GM12865 (cell line): ENCODE measurements around the gene GALNT10.

Source experiments
- DNase-seq: peaks from one replicate; pipeline ENCODE4 v3.0.0; 2010; ENCODE audit warnings: low read depth
- H3K4me3 ChIP-seq: 2 replicates; pipeline ENCODE4 v1.5.1; 2011; ENCODE audit warnings: mild to moderate bottlenecking, low read depth, low read length, control low read depth
- CTCF ChIP-seq: IDR thresholded peaks from 2 replicates; pipeline ENCODE4 v1.5.1; 2011; ENCODE audit warnings: low read length, control low read depth, low read depth, inconsistent platforms; ENCODE audit not compliant: insufficient read depth; ENCODE audit errors: missing control alignments

The GALNT10 gene

GRCh38 chr5:154435226-154435625, 244.7 kb downstream of the GALNT10 start:
- H3K4me3 ChIP-seq, result no peak overlapping the region
- no peak for DNase-seq
- no peak for TF ChIP-seq CTCF

GRCh38 chr5:154437281-154437965, 246.9 kb downstream of the GALNT10 start:
- no peak for DNase-seq
- no peak overlapping the region for H3K4me3 ChIP-seq
- no peak for TF ChIP-seq CTCF

GRCh38 chr5:154440540-154440939, 250.0 kb downstream of the GALNT10 start:
- DNase-seq, result no peak
- TF ChIP-seq CTCF, result no peak

GRCh38 chr5:154442801-154443200, 252.3 kb downstream of the GALNT10 start:
- no peak for TF ChIP-seq CTCF
- DNase-seq, result no peak
- H3K4me3 ChIP-seq, result no peak overlapping the region

More at GRCh38 chr5:154440540-154440939, 250.0 kb downstream of the GALNT10 start:
- H3K4me3 ChIP-seq, result no peak overlapping the region

GRCh38 chr5:154444556-154445421, 254.3 kb downstream of the GALNT10 start:
- H3K4me3 ChIP-seq, result peak overlapping the region; percentile 87
- no peak for TF ChIP-seq CTCF
- peak; percentile 17 for DNase-seq

- no peak for TF ChIP-seq CTCF
- peak; percentile 96 for DNase-seq
- H3K4me3 ChIP-seq, result peak within 1 kb of the TSS; percentile 90
Measured at GRCh38 chr5:154445422-154446194, 255.1 kb downstream of the GALNT10 start, which contains the start of gene SAP30L. Gene SAP30L, plus strand, starts transcription at chr5:154445997. Its CDS starts 608 bp downstream, at chr5:154446605.
